NOMO-1 treated with DMSO at 0.1 percent for 48 hours (cell line): Measurements from ENCODE around the gene MMP24.

Source experiments
- DNase-seq: peaks from one replicate; lab custom pipeline; 2025; ENCODE audit not compliant: unreplicated experiment; lab: John Stamatoyannopoulos, UW

MMP24 gene

GRCh38 chr20:35277531-35278395 is 51.3 kb downstream of the MMP24 start, which contains the start of gene MMP24OS:
TSS of gene MMP24OS (minus strand) at chr20:35278122. CDS start at chr20:35277929, 193 bp downstream.
- peak; percentile 86 for DNase-seq

GRCh38 chr20:35279040-35279439 is 52.5 kb downstream of the MMP24 start:
- no peak for DNase-seq

- DNase-seq: no peak
These were observed 53.2 kb downstream of the MMP24 start for GRCh38 chr20:35279533-35280174.

- DNase-seq: no peak
These were observed 54.0 kb downstream of the MMP24 start for GRCh38 chr20:35280523-35280922.

- no peak for DNase-seq
These were observed 55.1 kb downstream of the MMP24 start for GRCh38 chr20:35281506-35282101.

- peak; percentile 58 for DNase-seq
These were observed 57.2 kb downstream of the MMP24 start for GRCh38 chr20:35283441-35284266.

GRCh38 chr20:35284267-35284991 is 57.9 kb downstream of the MMP24 start, which contains the start of gene EIF6:
TSS of gene EIF6 (minus strand) at chr20:35284772. CDS start at chr20:35284487, 285 bp downstream.
- peak; percentile 86 for DNase-seq

GRCh38 chr20:35284992-35285805 is 58.7 kb downstream of the MMP24 start:
- no peak for DNase-seq

- no peak for DNase-seq
These were observed 59.3 kb downstream of the MMP24 start for GRCh38 chr20:35285806-35286076.

- DNase-seq: no peak
These were observed 59.8 kb downstream of the MMP24 start for GRCh38 chr20:35286077-35286898.

GRCh38 chr20:35286899-35287508 is 60.5 kb downstream of the MMP24 start:
- no peak for DNase-seq

- DNase-seq: no peak
These were observed 61.2 kb downstream of the MMP24 start for GRCh38 chr20:35287509-35288324.

- DNase-seq: no peak
These were observed 62.0 kb downstream of the MMP24 start for GRCh38 chr20:35288325-35289060.

GRCh38 chr20:35290186-35290886 is 63.8 kb downstream of the MMP24 start:
- DNase-seq: no peak

GRCh38 chr20:35290887-35291417 is 64.5 kb downstream of the MMP24 start:
- no peak for DNase-seq
